ENCODE measurements around the gene USF1.

GRCh38 chr1:161047436-161048420 is 2.0 kb upstream of the USF1 start:
- no peak for TF ChIP-seq CTCF (IDR thresholded peaks at IDR 0.05; ENCODE audit: low read depth, low read length, missing input control)
- TF ChIP-seq ATF3 (IDR thresholded peaks at IDR 0.05): no peak

All from liver (tissue), 3 donors.